RPMI8226 (cell line): ENCODE results near the gene FBXO8.
A peak's percentile ranks its signal among the peaks of the same experiment; 100 is the strongest.
"Not testable (repeated sequence)": the region's sequence is repeated elsewhere in the genome, so short reads cannot be mapped to it uniquely, and the experiment has no call there.

Experiments
- DNase-seq: peaks from one replicate; pipeline ENCODE4 v3.0.0-alpha.2; 2015

FBXO8 gene

DNA sequence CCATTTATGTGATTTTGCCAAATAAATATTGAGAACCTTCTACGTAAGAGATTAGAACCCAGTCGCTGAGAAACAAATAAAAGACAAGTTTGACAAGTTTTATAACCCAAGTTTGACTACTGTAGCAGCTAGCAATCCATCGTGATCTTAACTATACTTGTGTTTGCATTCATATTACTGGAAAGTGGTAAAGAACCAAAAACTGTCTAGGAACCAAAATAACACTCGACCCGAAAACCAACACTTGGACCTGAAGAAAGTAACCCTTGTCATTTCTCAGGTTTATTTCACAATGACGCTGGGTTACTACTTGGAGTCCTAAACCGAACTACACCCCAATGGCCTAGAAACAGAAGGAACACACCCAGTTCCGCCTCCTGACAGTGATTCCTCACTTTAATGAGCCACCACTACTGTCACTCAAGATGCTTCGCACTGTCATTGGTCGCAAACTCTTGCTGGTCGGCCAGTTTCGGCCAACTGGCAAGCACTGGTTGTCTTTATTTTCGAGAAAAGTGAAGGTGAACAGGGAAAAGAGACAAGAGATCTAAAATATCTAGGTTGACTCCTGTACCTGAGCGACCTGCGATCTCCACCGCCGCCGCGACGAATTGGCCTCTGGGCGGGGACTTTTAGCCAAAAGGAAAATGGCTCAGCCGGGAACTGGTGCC is 496 bp downstream of the FBXO8 start:
- DNase-seq: peak; percentile 87

GRCh38 chr4:174281901-174282300 is 1.6 kb downstream of the FBXO8 start:
- no peak for DNase-seq

DNA sequence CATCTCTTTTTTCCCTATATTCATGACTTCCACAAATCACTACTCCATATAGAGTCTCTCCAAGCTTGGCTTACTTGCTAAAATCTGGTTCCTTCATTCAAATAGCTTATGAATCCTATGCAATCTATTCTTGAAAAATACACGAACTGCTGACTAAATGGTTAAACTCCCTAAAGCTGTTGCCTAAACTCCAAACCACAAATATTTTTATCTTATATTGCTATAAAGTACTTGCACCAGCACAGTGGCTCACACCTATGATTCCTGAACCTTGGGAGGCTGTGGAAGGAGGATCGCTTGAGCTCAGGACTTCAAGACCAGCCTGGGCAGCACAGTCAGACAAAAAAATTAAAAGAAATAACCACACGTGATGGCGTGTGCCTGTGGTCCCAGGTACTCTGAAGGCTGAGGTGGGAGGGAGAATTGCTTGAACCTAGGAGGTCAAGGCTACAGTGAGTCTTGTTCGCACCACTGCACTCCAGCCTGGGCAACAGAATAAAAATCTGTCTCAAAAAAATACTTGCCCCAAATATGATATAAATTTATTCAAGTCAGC is 2.2 kb downstream of the FBXO8 start:
- no peak for DNase-seq

GRCh38 chr4:174279433-174280155 is 3.9 kb downstream of the FBXO8 start:
- no peak for DNase-seq

DNA sequence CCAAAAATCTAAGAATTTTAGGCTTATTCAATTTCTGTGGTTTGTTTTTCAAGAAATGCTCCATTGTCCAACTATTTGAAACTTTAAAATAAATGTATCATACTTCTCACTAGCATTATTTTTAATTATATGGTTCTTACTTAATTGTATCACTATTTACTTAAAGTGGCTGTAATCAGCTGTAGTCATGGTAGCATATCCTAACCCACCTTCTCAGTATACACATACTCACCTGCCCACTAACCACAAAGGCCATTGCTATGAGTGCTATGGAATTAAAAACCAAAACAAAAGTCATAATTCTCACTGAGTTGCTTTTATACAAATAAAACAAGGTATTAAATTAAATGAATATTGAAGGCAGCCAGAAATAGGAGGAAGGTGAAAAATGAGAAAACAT is 5.0 kb downstream of the FBXO8 start:
- no peak for DNase-seq

- DNase-seq: no peak
These were observed 6.0 kb downstream of the FBXO8 start for GRCh38 chr4:174277433-174277832.

- DNase-seq: no peak
These were observed 8.4 kb downstream of the FBXO8 start for GRCh38 chr4:174275101-174275500.

DNA sequence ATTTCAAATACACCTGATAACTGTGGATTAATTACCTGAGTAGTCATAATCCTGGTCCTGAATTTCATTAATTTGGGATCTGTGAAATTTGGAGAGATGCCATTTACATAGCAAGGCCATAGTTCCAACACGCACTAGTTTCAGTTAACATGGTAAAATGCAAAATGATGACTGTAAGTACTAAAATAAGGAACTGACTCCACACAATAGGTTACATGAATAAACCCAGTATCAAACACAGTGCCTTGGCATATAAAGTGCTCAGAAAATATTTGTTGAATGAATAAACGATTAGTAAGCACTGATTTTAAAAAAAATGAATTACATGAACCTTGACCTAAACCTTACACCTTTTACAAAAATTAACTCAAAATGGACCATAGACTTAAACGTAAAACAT is 9.0 kb downstream of the FBXO8 start:
- DNase-seq: no peak

DNA sequence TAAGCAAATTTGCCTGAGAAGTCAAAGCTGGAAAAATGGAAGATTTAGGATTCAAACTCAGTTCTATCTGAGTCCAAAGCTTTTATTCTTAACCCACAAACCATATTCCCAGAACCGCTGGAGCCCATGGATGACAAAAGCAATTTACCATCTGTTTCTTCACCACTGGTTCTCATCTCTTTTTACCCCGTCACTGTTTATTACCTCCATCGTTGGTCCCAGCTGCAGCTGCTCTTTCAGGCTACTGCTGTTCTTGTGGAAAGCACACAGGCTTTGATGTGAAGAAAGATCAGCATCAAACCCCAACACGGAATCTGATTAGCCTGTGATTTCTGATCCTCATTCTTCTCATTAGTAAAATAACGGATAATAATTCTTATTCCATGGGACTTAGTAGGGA is 9.5 kb downstream of the FBXO8 start:
- DNase-seq: no peak

- no peak for DNase-seq
These were observed 17.1 kb downstream of the FBXO8 start for GRCh38 chr4:174266416-174266815.

- DNase-seq: no peak
These were observed 17.6 kb downstream of the FBXO8 start for GRCh38 chr4:174265916-174266315.

- no peak for DNase-seq
These were observed 20.1 kb downstream of the FBXO8 start for GRCh38 chr4:174263445-174263736.

DNA sequence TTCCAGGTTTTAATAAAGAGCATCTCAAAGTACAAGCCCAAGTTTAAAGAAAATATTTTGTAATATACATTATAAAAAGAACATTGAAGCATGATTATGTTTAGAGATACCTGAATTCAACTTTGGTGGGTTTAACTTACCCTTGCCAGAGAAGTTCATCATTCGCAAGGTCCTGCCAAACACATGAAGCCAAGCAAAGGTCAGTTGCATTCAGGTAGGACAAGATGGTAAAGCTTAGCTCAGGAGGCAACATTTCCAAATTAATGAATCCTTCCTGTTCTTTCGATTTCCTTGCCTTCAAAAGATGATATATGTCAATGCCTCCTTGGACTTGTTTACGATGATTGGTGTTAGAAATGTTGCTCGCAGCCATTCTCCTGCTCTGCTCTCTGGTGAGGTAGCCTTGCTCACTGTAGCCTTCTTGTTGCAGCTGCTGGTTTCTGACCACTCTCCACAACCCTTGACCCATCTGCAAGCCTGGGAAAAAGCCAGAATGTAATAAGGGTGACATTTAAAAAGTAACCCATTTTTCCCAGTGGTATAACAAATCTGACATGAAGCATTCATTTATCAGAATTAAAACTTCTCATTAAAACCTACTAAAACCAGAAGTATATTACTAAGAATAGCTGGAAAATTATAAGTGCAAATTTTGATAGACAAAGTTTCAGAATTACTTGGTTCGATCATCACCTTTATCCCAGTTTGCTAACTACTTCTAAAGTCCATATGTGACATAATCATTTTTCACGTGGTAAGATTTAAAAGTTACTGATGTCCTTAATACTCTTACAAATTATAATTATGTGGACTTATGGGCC is 20.6 kb downstream of the FBXO8 start:
- no peak for DNase-seq

DNA sequence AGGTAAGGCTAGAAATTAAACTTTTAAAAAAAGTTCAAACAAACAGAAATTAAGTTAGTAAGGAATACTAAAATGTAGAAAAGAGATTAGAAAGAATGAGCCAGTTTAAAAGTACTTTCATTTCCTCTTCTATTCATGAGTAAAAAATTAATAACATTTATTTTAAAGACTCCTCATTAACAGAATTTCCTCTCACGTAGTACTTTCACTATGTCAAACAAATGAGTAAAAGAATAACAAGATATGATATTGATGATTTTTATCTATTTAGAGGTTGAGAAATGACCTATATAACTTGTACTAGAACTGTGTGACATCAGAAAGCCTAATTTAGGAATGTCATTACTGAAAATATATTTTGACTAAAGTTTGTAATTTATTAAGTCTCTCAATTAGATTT is 22.0 kb downstream of the FBXO8 start:
- not testable (repeated sequence) for DNase-seq

DNA sequence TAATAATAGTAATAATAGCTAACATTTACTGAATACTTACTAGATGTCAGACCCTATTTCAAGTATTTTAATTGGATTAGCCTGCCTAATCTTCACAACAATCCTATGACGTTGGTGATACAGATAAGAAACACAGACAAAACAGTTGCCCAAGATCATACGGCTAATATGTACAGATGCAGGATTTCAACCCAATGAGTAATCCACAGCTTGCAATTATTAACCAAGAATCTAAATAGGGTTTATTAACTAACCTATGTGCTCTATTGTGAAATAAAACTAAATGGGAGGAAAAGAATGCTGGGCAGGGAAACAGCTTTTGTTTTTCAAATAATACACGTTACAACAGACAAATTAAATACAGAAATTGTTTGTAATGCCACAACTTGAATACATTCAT is 23.4 kb downstream of the FBXO8 start:
- DNase-seq: no peak

DNA sequence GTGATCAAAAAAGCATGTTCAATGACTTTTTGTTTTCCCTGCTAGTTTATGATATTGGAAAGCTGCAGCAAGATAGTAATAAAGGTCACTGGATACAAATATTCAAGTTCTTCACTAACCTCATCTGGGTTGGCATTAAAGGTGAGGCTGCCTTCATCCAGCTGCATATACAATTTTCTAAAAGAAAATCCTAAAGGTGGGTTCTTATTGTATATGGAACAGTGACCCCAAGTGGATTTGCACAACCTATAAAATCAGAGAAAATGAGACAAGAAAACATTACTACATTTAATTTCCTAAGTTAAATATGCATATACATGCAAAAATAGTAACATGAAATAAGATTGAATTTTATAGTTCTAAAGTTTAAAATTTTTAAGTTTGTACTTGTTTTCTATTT is 23.9 kb downstream of the FBXO8 start:
- no peak for DNase-seq

DNA sequence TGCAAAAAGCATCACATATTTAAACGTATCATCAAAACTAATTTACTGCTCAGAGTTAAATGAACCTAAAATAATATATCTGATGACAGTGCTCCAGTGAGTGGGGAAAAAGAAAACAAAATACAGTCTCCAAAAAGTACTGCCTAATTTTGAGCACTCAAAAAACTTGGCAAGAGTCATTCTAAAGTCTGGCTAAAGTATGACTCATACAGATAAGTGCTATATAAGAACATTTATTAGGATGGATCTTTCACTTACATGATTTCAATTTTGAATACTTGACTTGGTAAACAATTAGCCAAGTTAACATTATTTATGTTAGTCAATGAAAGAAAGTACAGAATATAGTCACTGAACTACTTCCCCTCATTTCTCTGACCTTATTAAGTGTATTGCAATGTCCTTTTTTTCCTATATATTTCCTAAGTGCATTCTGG is 27.2 kb downstream of the FBXO8 start:
- DNase-seq: no peak

DNA sequence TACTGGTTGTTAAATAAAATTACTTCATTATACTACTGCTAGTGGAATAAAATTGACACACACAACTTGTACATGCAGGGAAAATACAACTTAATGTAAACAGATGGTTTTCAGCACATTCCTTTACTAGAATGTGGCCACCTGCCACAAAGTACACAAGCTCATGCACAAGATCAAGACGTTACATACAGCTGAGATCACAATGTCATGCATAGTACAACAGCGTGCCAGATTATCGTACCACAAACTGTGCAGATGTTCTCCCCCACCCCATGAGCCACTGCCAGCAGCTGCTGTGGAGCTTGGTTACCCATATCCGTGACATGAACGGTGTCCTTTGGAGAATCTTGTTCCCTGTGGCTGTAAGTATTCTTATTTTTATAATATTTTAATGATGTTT is 27.7 kb downstream of the FBXO8 start:
- DNase-seq: no peak

DNA sequence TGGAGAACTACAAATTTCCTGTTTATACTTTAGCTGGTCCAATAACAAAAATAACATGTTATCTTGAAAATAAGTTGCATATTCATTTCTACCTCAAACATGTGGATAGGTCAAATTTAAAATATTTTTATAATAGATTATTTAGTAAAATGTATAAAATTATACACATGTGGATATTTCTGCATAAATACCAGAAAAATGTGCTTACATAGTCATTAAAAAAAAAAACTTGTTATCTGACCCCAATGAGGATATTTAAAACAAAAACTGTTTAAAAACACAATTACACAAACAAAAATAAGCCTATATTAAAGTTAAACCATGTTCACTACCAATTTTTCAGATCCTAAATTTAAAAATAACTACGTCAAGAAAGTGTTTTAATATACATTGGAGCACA is 28.1 kb downstream of the FBXO8 start:
- DNase-seq: no peak

DNA sequence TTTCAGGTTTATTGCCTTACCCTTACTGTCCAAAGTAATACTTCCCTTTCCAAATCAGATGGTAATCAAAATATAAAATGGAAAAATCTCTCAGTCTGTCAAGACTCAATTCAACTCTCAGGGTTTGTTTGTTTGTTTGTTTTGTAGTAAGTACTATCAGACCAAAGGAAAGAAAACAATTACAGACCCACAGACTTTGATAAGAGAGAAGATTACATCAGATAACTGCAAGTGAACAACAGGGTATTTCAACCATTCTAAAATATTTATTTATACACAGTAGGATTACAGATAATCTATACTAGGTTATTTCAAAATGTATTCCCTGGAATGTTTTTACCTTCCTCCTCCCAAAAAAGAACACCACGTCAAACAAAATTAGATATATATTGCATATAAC is 28.9 kb downstream of the FBXO8 start:
- DNase-seq: no peak

DNA sequence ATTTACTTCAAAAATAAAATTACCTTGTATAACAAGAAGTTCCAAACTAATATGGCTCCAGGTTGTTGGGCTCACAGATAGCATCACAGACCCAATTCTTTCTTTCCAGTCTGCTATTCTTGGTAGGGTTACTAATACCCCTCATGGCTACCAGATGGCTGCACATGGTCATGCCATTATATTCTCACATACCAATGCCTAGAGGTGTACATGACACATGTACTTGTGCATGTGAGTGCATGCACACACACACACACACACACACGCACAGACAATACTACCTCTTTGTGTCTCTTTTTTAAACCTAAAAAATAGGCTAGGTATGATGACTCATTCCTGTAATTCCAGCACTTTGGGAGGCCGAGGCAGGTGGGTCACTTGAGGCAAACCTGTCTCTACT is 31.1 kb downstream of the FBXO8 start:
- no peak for DNase-seq

DNA sequence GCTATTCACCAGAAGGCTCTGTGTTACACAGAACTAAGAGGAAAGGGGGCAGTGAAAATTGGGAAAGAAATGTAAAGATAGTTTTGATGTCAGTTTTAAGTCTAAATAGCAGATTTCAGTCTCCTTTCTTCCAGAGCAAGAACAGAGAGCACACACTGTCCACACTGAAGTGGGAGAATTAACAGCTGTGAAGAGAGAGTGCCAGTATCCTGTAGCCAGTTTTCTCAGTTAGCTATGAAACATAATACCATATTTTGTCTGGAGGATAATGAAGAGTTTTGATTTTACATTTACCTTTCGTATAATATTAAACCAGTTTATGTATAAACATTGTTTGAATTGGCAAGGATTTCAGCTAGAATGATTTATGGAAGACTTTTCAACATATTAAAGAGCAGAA is 35.1 kb downstream of the FBXO8 start:
- DNase-seq: no peak

GRCh38 chr4:174245714-174246113 is 37.8 kb downstream of the FBXO8 start:
- DNase-seq: no peak

- DNase-seq: no peak
These were observed 39.0 kb downstream of the FBXO8 start for GRCh38 chr4:174244441-174244840.
